NCI-H2029 (cell line): Measurements from ENCODE around the gene FNDC1.

Experiments used
- DNase-seq: peaks from one replicate; lab custom pipeline; 2025; lab: John Stamatoyannopoulos, UW

FNDC1 gene

DNA sequence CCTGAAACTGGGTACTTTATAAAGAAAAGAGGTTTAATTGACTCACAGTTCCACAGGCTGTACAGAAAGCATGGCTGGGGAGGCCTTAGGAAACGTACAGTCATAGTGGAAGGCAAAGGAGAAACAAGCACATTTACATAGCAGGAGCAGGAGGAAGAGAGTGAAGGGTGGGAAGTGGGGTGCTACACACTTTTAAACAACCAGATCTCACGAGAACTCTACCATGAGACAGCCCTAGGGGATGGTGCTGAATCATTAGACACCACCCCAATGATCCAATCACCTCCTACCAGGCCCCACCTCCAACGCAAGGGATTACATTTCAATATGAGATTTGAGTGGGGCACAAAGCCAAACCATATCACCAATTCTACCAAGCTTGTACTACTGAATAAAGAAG, 7.4 kb upstream of the FNDC1 start:
- no peak for DNase-seq

GRCh38 chr6:159163901-159164370, 5.3 kb upstream of the FNDC1 start:
- DNase-seq = no peak

DNA sequence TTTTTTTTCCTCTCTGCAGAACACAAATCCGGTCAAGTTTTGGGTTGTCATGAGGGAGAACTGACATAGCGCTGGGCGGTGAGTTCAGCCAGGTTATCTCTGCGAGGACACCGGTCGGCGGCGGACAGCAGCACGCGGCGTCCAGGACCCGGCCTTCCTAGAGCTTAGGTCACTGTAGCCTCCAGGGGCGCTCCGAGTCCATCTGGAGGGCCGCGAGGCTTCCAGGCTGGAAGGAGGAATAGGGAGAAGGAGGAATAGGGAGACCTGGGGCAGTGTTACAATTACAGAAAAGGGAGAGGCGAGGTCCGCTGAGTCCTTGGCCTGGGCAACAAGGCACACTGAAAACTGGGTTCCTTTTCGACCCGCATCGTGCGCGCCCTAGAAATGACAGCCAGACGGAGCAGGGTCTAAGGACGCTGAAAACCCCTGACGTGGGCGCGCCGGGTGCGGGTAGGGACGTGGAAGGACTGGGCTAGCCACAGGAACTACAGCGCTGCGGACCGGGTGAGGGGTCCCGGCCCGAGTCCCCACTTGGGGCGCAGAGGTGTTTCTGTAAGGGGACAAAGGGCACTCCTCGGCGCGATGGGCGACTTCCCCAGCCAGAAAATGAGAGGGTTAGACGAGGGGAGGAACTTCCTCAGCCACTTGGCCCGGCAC, 536 bp upstream of the FNDC1 start:
- no peak for DNase-seq

DNA sequence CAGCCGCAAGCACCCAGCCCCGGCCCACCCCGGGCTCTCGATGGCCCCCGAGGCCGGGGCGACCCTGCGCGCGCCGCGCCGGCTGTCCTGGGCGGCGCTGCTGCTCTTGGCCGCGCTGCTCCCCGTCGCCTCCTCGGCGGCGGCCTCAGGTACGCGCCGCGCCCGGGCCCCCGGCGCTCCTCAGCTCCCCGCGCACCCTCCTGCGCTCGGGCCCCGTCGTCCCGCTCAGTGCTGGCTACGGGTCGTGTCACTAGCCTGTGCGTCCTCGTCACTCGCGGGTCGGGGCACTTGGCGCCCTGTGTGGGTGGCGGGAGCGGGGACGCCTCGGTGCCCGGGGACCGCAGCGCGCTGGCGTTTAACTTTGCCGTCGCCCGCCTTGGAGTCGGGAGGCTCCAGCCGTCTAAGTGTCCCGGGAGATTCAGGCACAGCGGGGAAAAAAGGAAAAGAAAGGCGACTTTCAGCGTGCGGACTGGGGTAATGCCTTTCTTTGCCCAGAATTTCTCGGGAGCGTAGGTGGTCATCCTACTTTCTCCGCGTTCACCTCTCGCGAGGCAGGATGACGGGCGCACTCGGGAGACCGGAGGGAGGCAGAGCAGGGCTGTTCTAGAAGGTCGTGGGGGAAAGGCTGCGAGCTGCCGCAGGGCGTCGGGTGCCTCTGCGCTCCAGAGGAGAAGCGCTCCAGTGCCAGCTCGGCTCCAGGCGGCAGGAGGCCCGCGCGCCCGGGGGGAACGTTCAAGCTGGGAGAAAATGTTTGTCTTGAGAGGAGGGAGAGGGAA, 545 bp downstream of the FNDC1 start:
- DNase-seq = peak; percentile 10

DNA sequence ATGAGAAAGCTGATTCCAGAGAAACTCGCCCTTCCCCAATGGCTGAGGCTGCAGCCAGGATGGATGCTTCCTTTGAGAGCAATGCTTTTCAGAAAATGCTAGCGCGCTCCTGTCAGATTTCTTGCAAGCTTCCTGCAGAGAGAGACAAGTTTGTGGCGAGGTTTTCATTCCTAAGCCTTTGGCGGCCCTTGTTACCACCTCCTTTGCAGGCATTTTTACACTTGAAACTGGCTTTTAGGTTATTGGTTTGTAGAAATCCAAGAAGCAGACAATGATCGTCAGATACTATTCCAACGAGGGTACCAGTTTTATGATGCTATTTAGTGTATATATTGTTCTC, 1.1 kb downstream of the FNDC1 start:
- DNase-seq = no peak

- no peak for DNase-seq
Measured at GRCh38 chr6:159170999-159171712, 2.0 kb downstream of the FNDC1 start.

DNA sequence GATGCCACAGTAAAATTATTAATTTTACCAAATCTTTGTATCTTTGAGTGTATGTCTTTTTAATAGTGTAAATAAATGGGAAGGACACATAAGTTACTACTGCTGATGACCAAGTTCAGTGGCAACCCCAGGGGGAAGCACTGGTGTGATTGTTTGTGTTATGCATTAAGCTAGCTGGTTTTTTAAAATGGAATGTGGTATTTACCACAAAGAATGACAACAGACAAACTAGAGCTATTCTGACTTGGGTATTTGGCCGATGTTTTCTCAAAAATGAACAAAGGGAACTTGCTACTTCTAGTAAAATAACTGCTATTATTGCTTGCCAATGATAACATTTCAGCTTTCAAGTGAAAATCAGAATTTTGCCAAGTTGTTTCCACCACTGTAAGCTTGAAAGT, 2.9 kb downstream of the FNDC1 start:
- DNase-seq = no peak

DNA sequence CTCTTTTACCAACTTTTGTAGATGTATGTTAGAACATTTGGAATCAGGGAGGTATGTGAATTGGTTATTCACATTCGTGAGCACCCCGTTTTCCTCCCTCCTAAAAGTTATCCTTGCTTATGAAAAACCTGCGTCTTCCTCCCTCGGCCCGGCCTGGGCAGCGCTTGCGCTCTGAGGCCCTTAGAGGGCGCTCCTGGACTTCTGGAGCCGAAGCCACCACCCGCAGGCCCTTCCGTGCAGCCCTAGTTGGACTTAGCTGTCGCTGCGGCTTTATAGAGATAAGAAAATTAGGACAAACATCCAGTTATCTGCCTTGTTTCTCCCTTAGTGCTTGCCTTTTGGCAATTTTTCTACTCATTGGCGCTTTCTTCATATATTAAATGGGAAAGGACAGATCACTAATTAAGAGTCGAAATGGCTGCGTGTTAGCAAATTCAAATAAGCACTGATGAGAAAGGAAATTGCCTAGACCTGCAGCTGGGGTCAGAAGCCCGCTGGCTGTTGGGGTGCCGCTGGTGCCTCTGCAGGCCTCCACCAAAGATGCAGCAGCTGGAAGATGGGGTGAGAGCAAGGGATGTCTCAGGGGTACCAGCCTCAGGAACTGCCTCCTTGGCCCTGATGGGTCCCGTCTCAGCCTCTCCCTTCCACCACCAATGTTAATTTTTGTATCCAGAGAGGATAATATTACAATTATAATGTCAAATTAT, 5.2 kb downstream of the FNDC1 start:
- DNase-seq = peak; percentile 35

- no peak for DNase-seq
Measured at GRCh38 chr6:159176913-159177312, 7.7 kb downstream of the FNDC1 start.

DNA sequence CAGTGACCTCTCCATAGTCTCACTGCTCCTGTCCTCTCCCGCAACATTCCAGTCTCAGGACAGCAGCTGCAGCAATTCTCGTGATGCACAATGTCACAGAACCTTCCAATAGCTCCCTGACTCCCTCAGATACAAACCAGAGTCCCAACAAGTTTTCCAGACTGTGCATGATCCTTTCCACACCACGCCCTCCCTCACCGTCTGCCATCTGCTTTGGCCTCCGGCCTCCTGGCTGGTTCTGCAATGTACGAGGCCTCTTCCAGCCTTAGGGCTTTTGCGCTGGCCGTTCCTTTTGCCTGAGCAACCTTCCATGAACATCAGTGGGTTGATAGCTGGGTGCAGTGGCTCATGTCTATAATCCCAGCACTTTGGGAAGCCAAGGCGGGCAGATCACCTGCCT, 9.6 kb downstream of the FNDC1 start:
- DNase-seq = no peak

- DNase-seq = no peak
Measured at GRCh38 chr6:159180001-159180400, 10.8 kb downstream of the FNDC1 start.

- DNase-seq = no peak
Measured at GRCh38 chr6:159181914-159182313, 12.7 kb downstream of the FNDC1 start.

- no peak for DNase-seq
Measured at GRCh38 chr6:159184559-159184958, 15.4 kb downstream of the FNDC1 start.

GRCh38 chr6:159190460-159190859, 21.3 kb downstream of the FNDC1 start:
- no peak for DNase-seq

GRCh38 chr6:159193923-159194322, 24.7 kb downstream of the FNDC1 start:
- DNase-seq = no peak

- no peak for DNase-seq
Measured at GRCh38 chr6:159194421-159194820, 25.2 kb downstream of the FNDC1 start.

DNA sequence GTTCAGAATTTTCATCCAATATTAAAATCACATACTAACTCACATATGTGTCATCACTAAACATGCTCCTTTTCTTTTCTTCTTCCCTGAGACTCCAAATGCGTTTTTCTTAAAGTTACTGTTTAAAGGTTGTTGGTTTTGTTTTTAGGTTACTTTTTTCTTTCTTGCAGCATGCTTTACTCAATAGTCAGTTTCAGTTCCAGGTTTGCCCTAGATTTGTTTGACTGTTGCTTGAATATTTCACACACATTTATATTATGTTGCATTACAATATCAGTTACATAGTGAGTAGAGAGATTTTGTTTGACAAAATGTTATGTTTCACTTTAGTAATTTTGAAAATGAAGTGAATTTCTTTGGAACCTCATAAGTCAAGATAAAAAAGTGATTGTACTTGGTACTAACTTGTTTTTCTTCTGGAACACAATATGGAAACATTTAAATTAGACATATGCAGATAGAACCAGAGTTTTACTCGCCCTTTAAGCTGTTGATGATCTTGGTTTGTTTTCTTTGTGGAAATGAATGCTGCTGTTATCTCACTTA, 27.3 kb downstream of the FNDC1 start:
- no peak for DNase-seq

DNA sequence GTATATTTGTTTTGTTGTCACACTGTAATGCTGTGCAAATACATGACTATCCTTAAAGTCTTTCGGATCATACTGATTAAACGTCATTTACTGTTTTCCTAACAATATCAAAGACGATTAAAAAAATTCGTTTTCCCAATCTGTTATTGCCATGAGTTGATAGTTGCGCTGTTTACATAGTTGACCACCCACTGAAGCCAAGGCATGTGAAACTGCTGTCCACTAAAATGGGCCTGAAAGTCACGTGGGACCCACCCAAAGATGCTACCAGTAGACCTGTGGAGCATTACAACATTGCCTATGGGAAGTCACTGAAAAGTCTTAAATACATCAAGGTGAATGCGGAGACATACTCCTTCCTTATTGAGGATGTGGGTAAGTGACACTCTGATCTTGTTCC, 28.1 kb downstream of the FNDC1 start:
- DNase-seq = no peak

GRCh38 chr6:159201336-159201735, 32.1 kb downstream of the FNDC1 start:
- DNase-seq = no peak

- DNase-seq = no peak
Measured at GRCh38 chr6:159203304-159204005, 34.3 kb downstream of the FNDC1 start.

- no peak for DNase-seq
Measured at GRCh38 chr6:159204605-159205004, 35.4 kb downstream of the FNDC1 start.

DNA sequence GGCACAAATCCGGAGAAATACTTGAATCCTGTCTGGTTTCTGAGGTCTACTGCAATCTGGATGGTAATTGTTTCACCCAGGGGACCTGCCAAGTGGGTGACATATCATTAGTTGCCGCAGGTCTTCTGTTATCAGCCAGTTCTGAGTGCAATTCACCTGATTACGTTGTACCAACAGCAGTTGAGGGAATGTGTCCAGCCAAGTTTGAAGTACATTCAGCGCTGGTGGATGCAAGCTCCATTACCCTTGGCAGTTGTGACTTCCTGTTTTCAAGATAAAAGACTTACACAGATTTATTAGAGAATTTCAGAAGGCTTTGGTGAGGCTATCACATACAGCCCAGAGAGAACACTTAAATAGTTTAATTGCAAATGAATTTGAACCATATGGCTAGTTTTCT, 42.8 kb downstream of the FNDC1 start:
- no peak for DNase-seq
